KMS-11 (cell line): ENCODE measurements around the gene KRT85.
"Not testable (repeated sequence)": the region's sequence is repeated elsewhere in the genome, so short reads cannot be mapped to it uniquely, and the experiment has no call there.

ENCODE experiments used
- H2AFZ ChIP-seq: fragments of 200-600 bp; sonication (generic); 2 replicates; pipeline ENCODE4 v1.6.1; 2016; ENCODE audit warnings: antibody characterized with exemption, mixed run types, low read depth
- H3K27ac ChIP-seq: fragments of 200-600 bp; sonication (generic); 2 replicates; pipeline ENCODE4 v1.6.1; 2016; ENCODE audit warnings: mild to moderate bottlenecking, mixed run types
- H3K27me3 ChIP-seq: fragments of 200-600 bp; sonication (generic); 2 replicates; pipeline ENCODE4 v1.6.1; 2017; ENCODE audit warnings: mild to moderate bottlenecking, low read depth, mixed run types, moderate library complexity; ENCODE audit not compliant: insufficient read depth
- H3K36me3 ChIP-seq: fragments of 200-600 bp; sonication (generic); 2 replicates; pipeline ENCODE4 v1.6.1; 2017; ENCODE audit warnings: mild to moderate bottlenecking, mixed run types; ENCODE audit not compliant: insufficient read depth
- H3K4me1 ChIP-seq: fragments of 200-600 bp; sonication (generic); 2 replicates; pipeline ENCODE4 v1.6.1; 2016; ENCODE audit warnings: mild to moderate bottlenecking, low read depth, mixed run types; ENCODE audit not compliant: poor library complexity, severe bottlenecking
- H3K4me2 ChIP-seq: fragments of 200-600 bp; sonication (generic); 2 replicates; pipeline ENCODE4 v1.7.0; 2016; ENCODE audit warnings: mild to moderate bottlenecking, mixed run types
- H3K4me3 ChIP-seq: fragments of 200-600 bp; sonication (generic); IDR thresholded peaks from 2 replicates; pipeline ENCODE4 v1.6.1; 2017; ENCODE audit warnings: low read depth, low read length, mixed read lengths; ENCODE audit not compliant: insufficient read depth
- H3K79me2 ChIP-seq: fragments of 200-600 bp; sonication (generic); 2 replicates; pipeline ENCODE4 v1.6.1; 2016; ENCODE audit warnings: low read depth, mixed run types; ENCODE audit not compliant: insufficient read depth
- H3K9ac ChIP-seq: fragments of 200-600 bp; sonication (generic); 2 replicates; pipeline ENCODE4 v1.6.1; 2016; ENCODE audit warnings: mild to moderate bottlenecking, mixed run types
- H4K20me1 ChIP-seq: fragments of 200-600 bp; sonication (generic); 2 replicates; pipeline ENCODE4 v1.6.1; 2016; ENCODE audit warnings: mild to moderate bottlenecking, mixed run types; ENCODE audit not compliant: insufficient read depth
- CTCF ChIP-seq: fragments of 200-600 bp; sonication (generic); conservative IDR thresholded peaks from 2 replicates; pipeline ENCODE4 v1.6.1; 2017; ENCODE audit warnings: low read depth, mild to moderate bottlenecking, antibody characterized with exemption, low read length, moderate library complexity, mixed read lengths

Gene KRT85

GRCh38 chr12:52347551-52348510, 19.4 kb downstream of the KRT85 start:
- H3K9ac ChIP-seq: no peak overlapping the region
- no peaks in the 10 kb centered on the region for H4K20me1 ChIP-seq
- no peaks in the 10 kb centered on the region for H3K36me3 ChIP-seq
- no peak overlapping the region for H3K4me2 ChIP-seq
- H3K4me1 ChIP-seq: peaks cover 5% of the 10 kb centered on the region
- peaks cover 4% of the 10 kb centered on the region for H3K27me3 ChIP-seq
- no peak overlapping the region for H3K4me3 ChIP-seq
- H3K79me2 ChIP-seq: no peaks in the 10 kb centered on the region
- H2AFZ ChIP-seq: no peak overlapping the region
- TF ChIP-seq CTCF: no peak
- H3K27ac ChIP-seq: no peak overlapping the region

GRCh38 chr12:52347016-52347415, 20.3 kb downstream of the KRT85 start:
- Histone ChIP-seq H3K36me3 (no peaks in the 10 kb centered on the region), H4K20me1 (no peaks in the 10 kb centered on the region), H3K4me1 (peaks cover 5% of the 10 kb centered on the region), H3K27me3 (peaks cover 4% of the 10 kb centered on the region), H3K9ac (no peak overlapping the region), H3K27ac (no peak overlapping the region), H2AFZ (no peak overlapping the region), H3K79me2 (no peaks in the 10 kb centered on the region), H3K4me3 (no peak overlapping the region), H3K4me2 (no peak overlapping the region)
- TF ChIP-seq CTCF: no peak

GRCh38 chr12:52346593-52346992, 20.7 kb downstream of the KRT85 start:
- Histone ChIP-seq H3K9ac (no peak overlapping the region), H3K4me1 (peaks cover 2% of the 10 kb centered on the region), H3K79me2 (no peaks in the 10 kb centered on the region), H4K20me1 (no peaks in the 10 kb centered on the region), H3K4me3 (no peak overlapping the region), H3K27ac (no peak overlapping the region), H3K27me3 (peaks cover 4% of the 10 kb centered on the region), H3K4me2 (no peak overlapping the region), H3K36me3 (no peaks in the 10 kb centered on the region), H2AFZ (no peak overlapping the region)
- TF ChIP-seq CTCF: no peak

- H3K4me2 ChIP-seq, H4K20me1 ChIP-seq, H2AFZ ChIP-seq, H3K27me3 ChIP-seq, H3K36me3 ChIP-seq, H3K4me3 ChIP-seq, H3K79me2 ChIP-seq, H3K9ac ChIP-seq, H3K4me1 ChIP-seq, H3K27ac ChIP-seq: not testable (repeated sequence)
Measured at GRCh38 chr12:52345041-52345440, 22.2 kb downstream of the KRT85 start.

- Histone ChIP-seq H2AFZ (no peak overlapping the region), H3K4me1 (no peaks in the 10 kb centered on the region), H3K27ac (no peak overlapping the region), H3K36me3 (no peaks in the 10 kb centered on the region), H3K9ac (no peak overlapping the region), H3K4me2 (no peak overlapping the region), H3K4me3 (no peak overlapping the region), H4K20me1 (no peaks in the 10 kb centered on the region), H3K79me2 (no peaks in the 10 kb centered on the region), H3K27me3 (peaks cover 4% of the 10 kb centered on the region)
- TF ChIP-seq CTCF: no peak
Measured at GRCh38 chr12:52344111-52344510, 23.2 kb downstream of the KRT85 start.
